GM21717 (cell line): ENCODE measurements around the gene ZNF814.
"Not testable (repeated sequence)": the region's sequence is repeated elsewhere in the genome, so short reads cannot be mapped to it uniquely, and the experiment has no call there.

Experiments
- ATAC-seq: cut with Tn5 transposase; IDR thresholded peaks from one replicate; pipeline ENCODE4 v1.9.1; 2021; ENCODE audit warnings: mild to moderate bottlenecking, moderate library complexity; ENCODE audit not compliant: unreplicated experiment

Gene ZNF814

GRCh38 chr19:57867868-57868492 lies 20.9 kb downstream of the ZNF814 start:
- no peak for ATAC-seq

- not testable (repeated sequence) for ATAC-seq
Measured at GRCh38 chr19:57862351-57862750, 26.5 kb downstream of the ZNF814 start.

- not testable (repeated sequence) for ATAC-seq
Measured at GRCh38 chr19:57854117-57854516, 34.7 kb downstream of the ZNF814 start.

- ATAC-seq, result not testable (repeated sequence)
Measured at GRCh38 chr19:57851812-57852603, 36.8 kb downstream of the ZNF814 start.

- ATAC-seq, result peak; percentile 5
Measured at GRCh38 chr19:57850553-57851017, 38.3 kb downstream of the ZNF814 start.

GRCh38 chr19:57849666-57850473 lies 39.0 kb downstream of the ZNF814 start, which contains the start of gene ZNF587:
ZNF587 (plus strand) TSS chr19:57849859; CDS start chr19:57850039, 180 bp downstream.
- peak; percentile 89 for ATAC-seq

- not testable (repeated sequence) for ATAC-seq
Measured at GRCh38 chr19:57849162-57849665, 39.6 kb downstream of the ZNF814 start.

- not testable (repeated sequence) for ATAC-seq
Measured at GRCh38 chr19:57847164-57847563, 41.7 kb downstream of the ZNF814 start.

GRCh38 chr19:57841122-57841763 lies 47.6 kb downstream of the ZNF814 start:
- ATAC-seq, result no peak

GRCh38 chr19:57838622-57839191 lies 50.1 kb downstream of the ZNF814 start:
- ATAC-seq, result not testable (repeated sequence)

GRCh38 chr19:57836991-57837390 lies 51.8 kb downstream of the ZNF814 start:
- ATAC-seq, result not testable (repeated sequence)

GRCh38 chr19:57830071-57830602 lies 58.7 kb downstream of the ZNF814 start, which contains the start of gene ZNF587B:
ZNF587B (plus strand) TSS chr19:57830299; CDS start chr19:57830529, 230 bp downstream.
- no peak for ATAC-seq

GRCh38 chr19:57829316-57829715 lies 59.5 kb downstream of the ZNF814 start:
- ATAC-seq, result no peak

GRCh38 chr19:57825511-57825910 lies 63.3 kb downstream of the ZNF814 start:
- no peak for ATAC-seq

GRCh38 chr19:57823608-57824007 lies 65.2 kb downstream of the ZNF814 start:
- not testable (repeated sequence) for ATAC-seq

GRCh38 chr19:57823155-57823554 lies 65.7 kb downstream of the ZNF814 start:
- ATAC-seq, result not testable (repeated sequence)

GRCh38 chr19:57821501-57821900 lies 67.3 kb downstream of the ZNF814 start:
- not testable (repeated sequence) for ATAC-seq

- not testable (repeated sequence) for ATAC-seq
Measured at GRCh38 chr19:57821095-57821494, 67.7 kb downstream of the ZNF814 start.

GRCh38 chr19:57820599-57820998 lies 68.2 kb downstream of the ZNF814 start:
- ATAC-seq, result no peak
